Stimulated activated CD4-positive, alpha-beta T cell treated with anti-CD3 and anti-CD28 coated beads, Interleukin-12 subunit alpha, Interleukin-12 subunit beta, amount 100 ng/mL, for 4 hours (primary cell): ENCODE measurements around the gene NTN4.
"Not testable (repeated sequence)": the region's sequence is repeated elsewhere in the genome, so short reads cannot be mapped to it uniquely, and the experiment has no call there.

ENCODE experiments used
- DNase-seq: peaks from one replicate; pipeline ENCODE4 v3.0.0-alpha.2; 2020

Gene NTN4

DNA sequence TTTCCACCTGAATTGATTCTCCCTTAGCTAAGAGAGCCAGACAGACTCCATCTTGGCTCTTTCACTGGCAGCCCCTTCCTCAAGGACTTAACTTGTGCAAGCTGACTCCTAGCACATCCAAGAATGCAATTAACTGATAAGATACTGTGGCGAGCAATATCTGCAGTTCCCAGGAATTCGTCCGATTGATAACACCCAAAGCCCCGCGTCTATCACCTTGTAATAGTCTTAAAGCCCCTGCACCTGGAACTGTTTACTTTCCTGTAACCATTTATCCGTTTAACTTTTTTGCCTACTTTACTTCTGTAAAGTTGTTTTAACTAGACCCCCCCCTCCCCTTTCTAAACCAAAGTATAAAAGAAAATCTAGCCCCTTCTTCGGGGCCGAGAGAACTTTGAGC is 44.5 kb downstream of the NTN4 start:
- DNase-seq: not testable (repeated sequence)

DNA sequence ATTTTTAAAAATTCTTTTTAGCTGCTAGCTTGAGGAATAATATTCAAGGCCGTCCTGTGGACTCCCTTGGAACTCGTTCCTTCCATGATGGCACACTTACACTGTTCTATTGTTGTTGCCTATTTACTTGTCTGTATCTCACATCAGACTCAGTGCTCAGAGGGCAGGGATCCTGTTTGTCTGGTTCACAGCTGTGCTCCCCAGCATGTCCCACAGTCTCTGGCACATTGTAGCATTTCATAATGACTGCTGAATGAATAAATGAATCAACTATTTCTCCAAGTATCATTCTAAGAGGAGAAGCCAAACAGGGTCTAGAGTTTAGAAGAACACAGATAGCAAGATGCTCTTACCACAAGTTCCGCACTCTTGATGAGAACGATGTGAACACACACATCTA is 48.0 kb downstream of the NTN4 start:
- DNase-seq: no peak

- no peak for DNase-seq
Observed at GRCh38 chr12:95741635-95742034, 48.9 kb downstream of the NTN4 start.

DNA sequence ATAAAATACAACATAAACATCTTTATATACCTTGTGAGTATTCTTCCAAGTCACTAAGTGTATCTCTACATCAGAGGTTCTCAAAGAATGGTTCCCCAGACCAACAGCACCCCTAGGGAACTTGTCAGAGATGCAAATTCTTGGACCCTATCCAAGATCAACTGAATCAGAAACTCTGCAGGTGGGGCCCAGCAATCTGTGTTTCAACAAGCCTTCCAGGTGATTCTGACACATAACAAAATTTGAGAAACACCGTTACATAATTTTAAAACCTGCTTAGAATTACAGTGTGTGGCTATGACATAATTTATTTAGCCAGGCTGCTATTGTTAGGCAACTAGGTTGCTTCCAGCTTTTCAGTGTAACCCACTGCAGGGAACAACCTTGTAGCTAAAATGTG is 49.8 kb downstream of the NTN4 start:
- DNase-seq: no peak

GRCh38 chr12:95739561-95740313 is 50.8 kb downstream of the NTN4 start:
- no peak for DNase-seq

DNA sequence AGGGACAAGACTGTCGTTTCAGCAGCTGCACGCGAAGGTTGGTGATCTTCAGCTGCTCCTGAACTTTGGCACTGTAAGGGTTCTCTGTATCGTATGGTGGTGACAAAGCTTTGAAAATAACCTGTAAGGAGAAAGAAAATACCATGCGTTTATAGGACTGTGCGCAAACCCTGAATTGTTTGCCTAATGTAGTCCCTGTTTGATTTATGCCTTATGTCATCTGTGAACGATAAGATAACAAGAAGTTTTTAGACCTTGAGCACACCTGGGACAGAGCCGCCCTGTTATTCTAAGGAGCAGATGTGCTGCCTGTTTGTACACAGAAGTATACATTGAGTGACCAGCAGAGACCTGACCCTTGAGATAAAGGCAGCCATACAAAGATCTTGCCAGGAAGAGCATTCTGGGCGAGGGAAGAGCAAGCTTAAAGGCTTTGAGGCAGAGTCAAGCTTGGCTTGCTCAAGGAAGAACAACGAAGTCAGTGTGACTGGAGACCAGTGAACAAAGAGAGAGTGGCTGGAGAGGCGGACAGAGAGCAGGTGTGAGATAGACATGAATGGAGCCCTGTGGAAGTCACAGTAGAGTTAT is 52.4 kb downstream of the NTN4 start:
- no peak for DNase-seq

GRCh38 chr12:95736631-95737030 is 53.9 kb downstream of the NTN4 start:
- DNase-seq: no peak

- not testable (repeated sequence) for DNase-seq
Observed at GRCh38 chr12:95735728-95736127, 54.8 kb downstream of the NTN4 start.

DNA sequence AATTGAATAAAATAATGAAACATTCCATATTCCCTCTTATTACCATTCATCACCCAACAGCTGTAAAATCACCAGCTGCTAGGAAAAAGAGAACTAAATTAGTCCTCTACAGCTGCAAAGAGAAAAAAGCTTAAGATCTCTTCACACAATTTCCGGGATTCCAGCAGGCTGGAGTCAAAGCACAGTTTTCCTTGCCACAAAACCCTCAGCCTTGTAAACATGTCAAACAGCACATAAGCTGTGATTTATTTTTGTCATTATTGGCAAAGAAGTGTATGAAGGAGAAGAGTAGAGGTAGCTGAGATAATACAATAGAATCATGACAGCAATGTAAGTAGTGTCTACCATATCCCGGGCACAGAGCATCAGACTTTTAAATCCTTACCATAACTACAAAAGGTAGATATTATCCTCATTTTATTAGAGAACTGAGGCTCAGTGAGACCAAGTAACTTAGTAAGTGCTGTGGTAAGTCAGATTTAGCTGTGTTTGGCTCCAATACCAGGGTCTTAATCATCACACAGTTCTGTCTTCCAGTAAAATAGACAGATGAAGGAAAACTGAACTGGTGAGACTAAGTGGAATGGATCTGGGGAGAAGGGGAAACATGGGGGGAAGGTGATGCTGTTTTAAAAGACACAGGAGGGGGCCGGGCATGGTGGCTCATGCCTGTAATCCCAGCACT is 57.3 kb downstream of the NTN4 start:
- DNase-seq: no peak

DNA sequence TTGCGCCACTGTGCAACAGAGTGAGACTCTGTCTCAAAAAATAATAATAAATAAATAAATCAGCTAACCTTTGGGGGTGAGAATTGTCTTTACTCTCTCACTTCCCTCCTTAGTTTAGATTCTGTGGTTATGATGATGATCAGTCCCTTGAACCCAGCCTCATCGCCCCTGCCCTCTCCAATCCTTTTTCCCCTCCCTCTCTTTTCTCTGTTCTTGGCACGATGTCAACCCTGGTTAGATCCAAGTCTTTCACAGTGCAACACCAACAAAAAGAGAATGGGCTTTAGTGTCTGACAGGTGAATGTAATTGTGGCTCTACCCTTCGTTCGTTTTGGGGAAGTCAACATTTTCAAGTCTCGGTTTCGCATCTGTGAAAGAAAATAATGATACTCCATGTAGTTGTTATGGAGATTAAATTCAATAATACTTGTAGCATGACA is 59.0 kb downstream of the NTN4 start:
- DNase-seq: no peak

DNA sequence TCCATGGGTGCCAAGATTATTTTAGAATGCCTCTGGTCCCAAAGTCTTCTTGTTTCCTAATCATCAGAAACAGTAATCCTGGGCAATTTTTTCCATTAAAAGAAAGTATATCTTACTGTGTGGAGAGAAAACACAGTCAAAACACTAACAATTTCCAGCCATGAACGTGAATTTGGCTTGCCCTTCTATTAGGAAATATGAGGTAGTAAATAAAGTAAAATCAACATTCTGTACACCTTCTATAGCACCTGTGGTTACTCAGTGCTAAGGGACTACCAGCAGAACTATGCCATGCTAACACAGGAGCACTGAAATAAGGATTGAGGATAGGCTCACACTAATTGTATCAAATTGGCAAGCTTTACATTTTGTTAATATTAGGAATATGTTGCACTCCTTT is 60.1 kb downstream of the NTN4 start:
- no peak for DNase-seq

DNA sequence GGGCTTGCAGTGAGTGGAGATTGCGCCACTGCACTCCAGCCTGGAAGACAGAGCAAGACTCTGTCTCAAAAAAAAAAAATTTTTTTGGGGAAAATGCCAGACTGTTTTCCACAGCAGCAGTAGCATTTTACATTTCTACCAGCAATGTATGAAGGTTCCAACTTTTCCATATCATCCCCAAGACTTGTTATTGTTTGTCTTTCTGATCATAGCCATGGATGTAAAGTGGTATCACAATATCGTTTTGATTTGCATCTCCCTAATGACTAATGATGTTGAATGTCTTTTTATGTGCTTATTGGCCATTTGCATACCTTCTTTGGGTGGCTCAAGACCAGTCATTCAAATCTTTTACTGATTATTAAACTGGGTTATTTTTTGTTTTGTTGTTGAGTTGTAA is 63.7 kb downstream of the NTN4 start:
- no peak for DNase-seq

DNA sequence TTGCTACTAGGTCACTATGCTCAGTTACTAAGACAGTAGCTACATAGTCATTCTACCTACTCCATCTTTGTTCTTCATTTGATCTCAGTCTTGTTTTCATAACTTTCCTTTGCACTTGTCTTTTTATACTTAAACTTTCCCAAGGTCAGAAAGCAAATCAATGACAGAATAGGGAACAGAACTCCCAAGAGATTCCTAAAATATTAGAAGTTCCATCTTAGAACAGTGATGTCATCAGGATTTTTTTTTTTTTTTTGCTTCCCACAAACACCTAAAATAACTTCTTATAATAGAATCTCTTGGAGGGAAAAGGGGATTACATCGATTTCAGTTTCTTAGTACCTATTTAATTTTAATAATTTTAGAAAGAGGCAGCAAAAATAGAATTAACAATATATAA is 65.8 kb downstream of the NTN4 start:
- no peak for DNase-seq

DNA sequence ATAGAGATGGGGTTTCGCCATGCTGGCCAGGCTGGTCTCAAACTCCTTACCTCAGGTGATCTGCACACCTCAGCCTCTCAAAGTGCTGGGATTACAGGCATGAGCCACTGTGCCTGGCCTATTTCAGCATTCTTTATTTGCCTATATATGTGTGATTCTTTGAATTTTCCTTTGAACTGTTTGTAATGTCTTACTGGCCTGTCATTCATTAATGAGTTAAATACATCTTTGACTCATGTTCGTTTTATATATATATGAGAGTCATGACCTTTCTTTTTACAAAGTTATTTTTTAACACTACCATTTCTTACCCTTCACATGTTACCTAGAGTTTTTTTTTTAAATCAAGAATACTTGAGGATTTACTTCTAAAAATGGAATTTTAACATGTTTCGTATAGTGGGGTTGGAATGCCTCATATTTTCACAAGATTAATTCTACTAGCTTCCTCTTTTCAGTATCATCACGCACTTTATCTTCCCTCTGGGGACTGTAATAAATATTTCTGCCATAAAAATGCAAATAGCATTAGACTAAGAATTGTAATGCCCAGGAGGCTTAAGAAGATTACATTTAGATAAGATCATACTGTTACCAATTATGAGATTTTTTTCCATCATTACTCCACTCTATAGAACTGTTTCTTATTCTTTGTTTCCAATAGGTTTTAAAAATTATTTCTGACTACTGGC is 66.7 kb downstream of the NTN4 start:
- DNase-seq: no peak

DNA sequence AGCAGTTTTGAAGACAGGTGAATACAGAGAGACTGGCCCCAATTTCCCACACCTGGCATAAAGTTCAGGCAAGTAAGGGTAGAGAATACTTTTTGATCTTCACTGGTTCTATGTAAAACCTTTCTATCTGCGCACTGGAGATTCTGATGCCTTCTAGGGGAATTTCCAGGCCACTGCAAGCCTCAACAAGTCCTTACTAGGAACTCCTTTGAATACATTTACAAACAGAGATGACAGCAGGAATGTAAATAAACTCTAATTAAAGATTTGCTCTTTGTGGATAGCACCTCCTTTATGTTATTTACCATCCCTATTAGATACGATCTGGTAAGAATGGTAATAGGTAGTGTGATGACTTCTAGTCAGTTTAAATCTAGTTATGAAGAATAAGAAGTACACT is 69.2 kb downstream of the NTN4 start:
- no peak for DNase-seq

DNA sequence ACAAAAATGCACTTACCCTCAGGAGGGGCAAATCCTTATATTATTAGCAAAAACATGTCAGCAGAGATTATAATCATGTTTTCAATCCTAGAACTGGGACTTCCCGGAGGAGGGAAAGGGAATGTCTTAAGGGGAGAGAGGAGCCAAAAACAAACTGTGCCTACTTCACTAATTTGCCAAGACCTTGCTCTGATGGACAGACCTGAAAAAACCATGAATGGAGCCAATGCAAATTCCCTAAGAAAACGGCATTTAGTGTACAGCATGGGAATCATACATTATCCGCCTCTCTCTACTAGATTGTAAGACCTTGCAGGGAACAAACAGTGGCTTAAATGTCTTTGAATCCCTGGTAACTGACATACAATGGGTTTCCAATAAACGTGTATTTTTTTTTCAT is 70.4 kb downstream of the NTN4 start:
- no peak for DNase-seq

- DNase-seq: no peak
Observed at GRCh38 chr12:95718772-95719171, 71.8 kb downstream of the NTN4 start.

- DNase-seq: no peak
Observed at GRCh38 chr12:95718006-95718431, 72.5 kb downstream of the NTN4 start.

GRCh38 chr12:95717316-95717928 is 73.1 kb downstream of the NTN4 start:
- DNase-seq: no peak

DNA sequence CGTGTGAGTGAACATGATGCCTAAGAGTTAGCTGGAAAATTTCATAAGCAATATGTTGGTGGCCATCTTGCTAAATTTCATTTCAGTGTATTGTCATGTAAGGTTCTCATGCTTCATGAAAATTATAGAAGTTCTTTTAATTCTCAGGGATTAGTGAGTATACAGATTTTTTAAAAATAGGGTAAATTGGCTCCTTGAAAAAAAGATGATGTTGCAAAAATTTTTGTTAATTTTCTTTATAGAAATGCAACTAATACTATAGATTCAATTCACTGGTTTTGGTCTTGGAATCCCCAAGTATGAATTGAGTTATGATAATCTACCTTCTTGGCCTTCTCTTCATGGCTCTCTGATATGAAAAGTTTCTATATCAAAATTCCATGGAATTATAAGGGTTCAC is 75.4 kb downstream of the NTN4 start:
- DNase-seq: no peak

DNA sequence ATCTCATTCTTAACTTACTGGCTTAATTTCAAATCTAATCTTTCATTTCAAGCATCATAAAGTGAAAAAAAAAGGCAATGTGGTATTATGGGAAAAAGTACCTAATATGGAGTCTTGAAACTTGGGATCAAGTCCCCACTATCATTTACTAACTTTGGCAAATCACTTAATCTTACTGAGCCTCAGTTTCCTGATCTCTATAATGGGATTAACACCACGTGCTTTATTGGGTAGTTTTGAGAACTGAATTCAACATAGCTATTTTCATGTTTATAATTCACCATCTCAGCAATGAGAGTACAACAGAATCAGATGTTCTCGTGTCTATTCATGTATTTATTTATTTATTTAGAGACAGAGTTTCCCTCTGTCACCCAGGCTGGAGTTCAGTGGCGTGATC is 78.3 kb downstream of the NTN4 start:
- no peak for DNase-seq

GRCh38 chr12:95710386-95710785 is 80.2 kb downstream of the NTN4 start:
- no peak for DNase-seq

- no peak for DNase-seq
Observed at GRCh38 chr12:95709152-95709551, 81.4 kb downstream of the NTN4 start.
